Adrenal gland (tissue), 12 donors: ENCODE results near the gene BCL2L15. TPM values are rescaled to one million over a fixed set of nuclear protein-coding genes. Genes with fewer than 3 reads are reported as not detected.

Experiments used
- DNase-seq, 7 donors: peaks; one replicate each; pipeline ENCODE4 v3.0.0-alpha.2; 2019 to 2020
- H3K27ac ChIP-seq, 5 donors: fragments of 200-600 bp; sonication (generic) in 4 of 5; 1 replicate in 3 of 5; 2 replicates in 2 of 5; pipeline versions ENCODE4 v1.5.1 to v1.8.0; 2016 to 2020; ENCODE audit warnings: mild to moderate bottlenecking in 1 of 5
- H3K27me3 ChIP-seq: fragments of 200-600 bp; 2 replicates; pipeline ENCODE4 v1.8.0; 2021
- H3K36me3 ChIP-seq, 2 donors: fragments of 200-600 bp; replicated peaks in 1 of 2; 1 replicate in 1 of 2; 2 replicates in 1 of 2; pipeline versions ENCODE4 v1.5.1 to v1.8.0; 2018 to 2022
- H3K4me1 ChIP-seq, 2 donors: fragments of 200-600 bp; replicated peaks in 1 of 2; 1 replicate in 1 of 2; 2 replicates in 1 of 2; pipeline versions ENCODE4 v1.5.1 to v1.8.0; 2018 to 2021
- H3K4me3 ChIP-seq, 4 donors: fragments of 200-600 bp; sonication (generic) in 3 of 4; one replicate each; pipeline ENCODE4 v1.5.1; 2016 to 2018
- H3K9me3 ChIP-seq, 3 donors: fragments of 200-600 bp; sonication (generic) in 1 of 3; replicated peaks in 1 of 3; 1 replicate in 2 of 3; 2 replicates in 1 of 3; pipeline versions ENCODE4 v1.5.1 to v1.8.0; 2016 to 2021
- CTCF ChIP-seq, 6 experiments: fragments of 450-650 bp in 4 of 6; fragments of 200-600 bp in 2 of 6; sonication (generic) in 1 of 6; IDR thresholded peaks; 1 replicate in 5 of 6; 2 replicates in 1 of 6; pipeline versions ENCODE4 v1.5.1 to v1.8.0; 2016 to 2021; ENCODE audit warnings: antibody characterized with exemption in 6 of 6, mild to moderate bottlenecking in 2 of 6, moderate library complexity in 1 of 6
- POLR2A ChIP-seq, 2 donors: fragments of 450-650 bp; IDR thresholded peaks; one replicate each; pipeline ENCODE4 v1.6.1; 2017; ENCODE audit warnings: antibody characterized with exemption in 2 of 2, mild to moderate bottlenecking in 2 of 2, moderate library complexity in 1 of 2
- WGBS, 4 donors: extraction: QIAGEN DNeasy Blood & Tissue Kit in 2 of 4; methylation state at CpG; one replicate each; pipeline versions ENCODE4 v1.1.5 to v1.1.7; 2013 to 2017; 5-methylcytosine and 5-hydroxymethylcytosine counted together
- intact Hi-C, 2 donors: fragments of 100-400 bp; cut with DNase I; formaldehyde crosslinking; loops; one replicate each; pipeline versions ENCODE4 v1.14.1 to v1.15.0; 2022 to 2023
- polyA plus RNA-seq, 3 donors: library from polyadenylated mRNA; stranded (reverse); fragments of 200-250 nt in 2 of 3; fragments of 350-450 nt in 1 of 3; fragmentation: Illumina TruSeq in 1 of 3; extraction: RNeasy Lipid Tissue Mini Kit (QIAGEN cat#74804) in 1 of 3; gene quantifications; one replicate each; pipeline ENCODE4 v1.2.3, GENCODE V29; 2013 to 2014
- total RNA-seq, 9 donors: library from RNA; depleted of rRNA in 4 of 9; stranded (reverse); fragments of >200 nt in 4 of 9; fragments of 120-200 nt in 1 of 9; fragmentation: NEBNext Ultra II Directional in 1 of 9; extraction: Animal tissue kit (Norgen Biotek cat#: 25700) in 1 of 9; gene quantifications; one replicate each; pipeline versions ENCODE4 v1.1.0 to v1.2.4, GENCODE V29; 2013 to 2023
- donor health status: healthy with polysubstance abuse.
- donor health status: Bipolar disorder and iron deficiency.
- donor health status: DM: yes; HTN: yes; CAD: no.
- donor health status: DM: no; HTN: no; CAD: no.
- donor health status: DM: no; HTN: no; CAD: no.
- donor health status: DM: yes; HTN: yes; CAD: no.

BCL2L15 gene
- total and polyA plus RNA-seq, 12 donors: 0.07 to 1.3 (median 0.30) TPM; not detected in 2

- WGBS, 4 donors: 0 to 2% (median 1%) methylated on average over 10 to 17 of the region's 17 CpGs
- H3K27me3 ChIP-seq: no peaks in the 10 kb centered on the region
- H3K36me3 ChIP-seq: peaks cover 0 to 35% of the 10 kb centered on the region in 2 donors
- no peaks in the 10 kb centered on the region for H3K9me3 ChIP-seq
- intact Hi-C loops: loop anchor here in 1 of 2 donors (5.0 kb wide), 1 partner anchor 68 kb away; no protein-coding TSS in a partner anchor
- TF ChIP-seq CTCF (IDR thresholded peaks at IDR 0.05) (peak in 1 of 6 experiments; percentile 8), POLR2A (IDR thresholded peaks at IDR 0.05) (no peak)
- H3K27ac ChIP-seq: peak overlapping the region in 4 of 5 donors; percentile 74 to 96 (median 90)
- H3K4me3 ChIP-seq: peak overlapping the region; percentile 57 to 77 (median 68)
- DNase-seq: no peak
- H3K4me1 ChIP-seq: peaks cover 5 to 23% of the 10 kb centered on the region in 2 donors
Observed at GRCh38 chr1:113905435-113905861, 18.1 kb upstream of the BCL2L15 start.

- Histone ChIP-seq H3K27me3 (no peaks in the 10 kb centered on the region), H3K4me3 (peak within 1 kb of the TSS; percentile 57 to 92 (median 68)), H3K27ac (peak within 1 kb of the TSS; percentile 37 to 96 (median 88)), H3K36me3 (peaks cover 0 to 36% of the 10 kb centered on the region in 2 donors), H3K4me1 (peaks cover 5 to 23% of the 10 kb centered on the region in 2 donors), H3K9me3 (no peaks in the 10 kb centered on the region)
- peak; percentile 50 to 74 for TF ChIP-seq POLR2A (IDR thresholded peaks at IDR 0.05)
- TF ChIP-seq CTCF (IDR thresholded peaks at IDR 0.05): peak; percentile 43 to 90 (median 83)
- DNase-seq: peak; percentile 98 to 100 (median 99)
- WGBS, 4 donors: 0 to 1% (median 0%) methylated on average over 13 to 67 of the region's 67 CpGs
- intact Hi-C loops: loop anchor here in 1 of 2 donors (5.0 kb wide), 1 partner anchor 68 kb away; no protein-coding TSS in a partner anchor
Observed at GRCh38 chr1:113904674-113905434, 17.5 kb upstream of the BCL2L15 start, which contains the start of the genes AP4B1 and DCLRE1B. TSS of gene AP4B1 (minus strand) at chr1:113904799. CDS start at chr1:113904717, 82 bp downstream. TSS of gene DCLRE1B (plus strand) at chr1:113905326. CDS start at chr1:113905587, 261 bp downstream.

- WGBS, 4 donors: 0% methylated on average over 10 to 11 of the region's 11 CpGs
- peak in 1 of 7 donors; percentile 26 for DNase-seq
- peaks cover 0 to 36% of the 10 kb centered on the region in 2 donors for H3K36me3 ChIP-seq
- peak overlapping the region; percentile 37 to 96 (median 88) for H3K27ac ChIP-seq
- H3K27me3 ChIP-seq: no peaks in the 10 kb centered on the region
- H3K4me1 ChIP-seq: peaks cover 5 to 28% of the 10 kb centered on the region in 2 donors
- H3K9me3 ChIP-seq: no peaks in the 10 kb centered on the region
- peak overlapping the region; percentile 2 to 92 (median 56) for H3K4me3 ChIP-seq
- intact Hi-C loops: no loop called here
- TF ChIP-seq CTCF (IDR thresholded peaks at IDR 0.05) (no peak), POLR2A (IDR thresholded peaks at IDR 0.05) (no peak)
Observed at GRCh38 chr1:113904293-113904673, 16.9 kb upstream of the BCL2L15 start.
